ENCODE measurements around the gene AIFM2.

- TF ChIP-seq EP300 (IDR thresholded peaks at IDR 0.05), result no peak
- TF ChIP-seq, protein P1, sequence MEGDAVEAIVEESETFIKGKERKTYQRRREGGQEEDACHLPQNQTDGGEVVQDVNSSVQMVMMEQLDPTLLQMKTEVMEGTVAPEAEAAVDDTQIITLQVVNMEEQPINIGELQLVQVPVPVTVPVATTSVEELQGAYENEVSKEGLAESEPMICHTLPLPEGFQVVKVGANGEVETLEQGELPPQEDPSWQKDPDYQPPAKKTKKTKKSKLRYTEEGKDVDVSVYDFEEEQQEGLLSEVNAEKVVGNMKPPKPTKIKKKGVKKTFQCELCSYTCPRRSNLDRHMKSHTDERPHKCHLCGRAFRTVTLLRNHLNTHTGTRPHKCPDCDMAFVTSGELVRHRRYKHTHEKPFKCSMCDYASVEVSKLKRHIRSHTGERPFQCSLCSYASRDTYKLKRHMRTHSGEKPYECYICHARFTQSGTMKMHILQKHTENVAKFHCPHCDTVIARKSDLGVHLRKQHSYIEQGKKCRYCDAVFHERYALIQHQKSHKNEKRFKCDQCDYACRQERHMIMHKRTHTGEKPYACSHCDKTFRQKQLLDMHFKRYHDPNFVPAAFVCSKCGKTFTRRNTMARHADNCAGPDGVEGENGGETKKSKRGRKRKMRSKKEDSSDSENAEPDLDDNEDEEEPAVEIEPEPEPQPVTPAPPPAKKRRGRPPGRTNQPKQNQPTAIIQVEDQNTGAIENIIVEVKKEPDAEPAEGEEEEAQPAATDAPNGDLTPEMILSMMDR (IDR thresholded peaks at IDR 0.05), result no peak
- TF ChIP-seq POLR2A (IDR thresholded peaks at IDR 0.05), result no peak
Observed at GRCh38 chr10:70063418-70064098, 69.1 kb downstream of the AIFM2 start.
